Urothelium cell line (cell line): ENCODE results near the gene C3orf85.
"Not testable (repeated sequence)": the region's sequence is repeated elsewhere in the genome, so short reads cannot be mapped to it uniquely, and the experiment has no call there.

Experiments
- DNase-seq: peaks from one replicate; pipeline ENCODE4 v3.0.0; 2011; ENCODE audit warnings: low spot score, mixed read lengths
- FAIRE-seq: peaks from 2 replicates; lab custom pipeline; 2011; peaks lifted over from hg19 to GRCh38; lab: Jason Lieb, UNC

Gene C3orf85, protein sequence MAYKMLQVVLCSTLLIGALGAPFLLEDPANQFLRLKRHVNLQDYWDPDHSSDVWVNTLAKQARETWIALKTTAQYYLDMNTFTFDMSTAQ

DNA sequence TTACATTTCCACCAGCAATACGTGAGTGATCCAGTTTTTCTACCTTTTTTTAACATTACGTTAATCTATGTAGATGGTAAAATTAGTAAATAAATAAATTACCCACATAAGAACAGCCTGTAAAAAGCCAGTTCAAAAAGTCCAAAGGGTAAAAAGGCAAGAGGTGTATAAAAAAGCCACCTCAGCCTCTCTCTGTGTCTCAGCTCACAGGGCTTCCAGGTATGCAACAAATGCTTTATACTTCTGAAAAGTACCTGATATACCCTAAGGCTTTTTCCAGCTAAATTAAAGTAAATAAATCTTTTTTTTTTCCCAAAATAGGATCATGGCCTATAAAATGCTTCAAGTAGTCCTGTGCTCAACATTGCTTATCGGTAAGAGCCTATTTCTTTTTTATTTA lies at the start of gene C3orf85:
Gene C3orf85, plus strand, starts transcription at position 197 of the 400 bp plus-strand sequence. Its CDS starts 129 bp downstream, at position 326.
- FAIRE-seq (no peak), DNase-seq (no peak)

DNA sequence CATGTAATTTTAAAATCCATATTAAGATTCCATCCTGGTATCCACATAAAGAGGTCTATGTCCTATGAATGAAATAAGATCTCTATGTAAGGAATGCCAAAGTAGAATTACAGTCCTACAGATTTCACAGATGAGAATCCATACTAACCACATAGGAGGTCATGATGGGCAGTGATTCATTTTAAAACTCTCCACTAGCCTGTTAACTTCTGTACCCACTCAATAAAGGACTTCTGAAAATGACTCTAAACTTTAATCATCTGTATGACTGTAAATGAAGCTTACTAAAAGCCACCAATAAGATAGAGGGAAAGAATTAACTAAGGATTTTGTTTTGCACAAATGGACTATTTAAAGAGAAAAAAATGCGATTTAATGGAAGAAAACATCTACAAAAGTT lies 47.3 kb upstream of the C3orf85 start:
- no peak for DNase-seq
- FAIRE-seq = no peak

DNA sequence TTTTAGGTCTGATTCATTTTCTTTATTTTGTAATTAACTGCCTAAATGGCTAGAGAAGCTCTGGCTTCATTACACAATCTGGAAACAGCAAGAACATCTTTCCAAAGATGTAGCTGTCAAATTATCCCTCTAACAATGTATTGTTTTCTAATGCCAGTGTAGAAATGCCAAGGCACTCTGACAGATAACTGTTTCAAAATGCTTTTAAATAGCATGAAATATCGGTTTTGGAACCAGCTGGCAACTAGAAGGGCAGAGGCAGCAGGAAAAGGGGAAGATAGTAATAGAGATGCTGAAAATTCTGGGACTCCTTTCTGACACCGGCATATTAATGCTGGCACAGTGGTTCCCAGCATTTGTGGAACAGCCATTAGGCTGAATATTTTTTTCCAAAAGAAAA lies 44.7 kb upstream of the C3orf85 start:
- DNase-seq (no peak), FAIRE-seq (no peak)

DNA sequence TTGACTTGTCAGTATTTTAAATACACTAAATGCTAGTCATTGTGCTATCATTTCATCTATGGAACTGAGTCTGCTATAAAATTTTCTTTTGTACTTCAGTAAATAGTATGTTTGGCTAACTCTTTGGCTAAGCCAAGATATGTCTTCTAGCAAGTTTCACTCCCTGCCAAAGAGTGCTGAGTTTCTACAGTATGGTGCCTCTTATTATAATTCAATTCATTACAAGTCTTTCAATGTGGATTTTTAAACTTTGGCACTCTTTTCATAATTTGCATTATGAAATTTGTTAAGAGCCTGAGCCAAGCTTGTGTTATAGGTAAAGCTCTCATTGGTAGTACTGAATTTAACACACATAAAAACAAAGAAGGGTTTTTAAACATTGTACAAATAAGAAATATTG lies 43.0 kb upstream of the C3orf85 start:
- DNase-seq (no peak), FAIRE-seq (no peak)

DNA sequence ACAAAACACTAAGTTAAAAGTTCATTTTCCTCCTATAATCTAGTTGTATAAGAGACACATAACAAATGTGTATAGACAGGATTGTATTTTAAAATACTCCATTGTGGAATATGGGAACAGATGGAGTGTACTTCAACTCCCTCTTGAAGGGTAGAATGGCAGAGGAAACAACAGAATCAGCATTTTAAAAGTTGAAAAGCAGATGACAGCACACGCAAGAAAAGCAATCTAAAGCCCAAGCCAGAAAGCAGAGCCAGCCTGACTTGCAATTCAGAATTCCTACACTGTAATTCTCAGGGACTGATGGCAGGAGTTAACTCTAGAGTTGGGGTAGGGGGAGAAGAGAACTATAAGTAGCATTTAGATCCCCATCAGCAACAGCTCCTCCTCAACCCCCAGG lies 41.4 kb upstream of the C3orf85 start:
- DNase-seq = no peak
- FAIRE-seq = no peak

DNA sequence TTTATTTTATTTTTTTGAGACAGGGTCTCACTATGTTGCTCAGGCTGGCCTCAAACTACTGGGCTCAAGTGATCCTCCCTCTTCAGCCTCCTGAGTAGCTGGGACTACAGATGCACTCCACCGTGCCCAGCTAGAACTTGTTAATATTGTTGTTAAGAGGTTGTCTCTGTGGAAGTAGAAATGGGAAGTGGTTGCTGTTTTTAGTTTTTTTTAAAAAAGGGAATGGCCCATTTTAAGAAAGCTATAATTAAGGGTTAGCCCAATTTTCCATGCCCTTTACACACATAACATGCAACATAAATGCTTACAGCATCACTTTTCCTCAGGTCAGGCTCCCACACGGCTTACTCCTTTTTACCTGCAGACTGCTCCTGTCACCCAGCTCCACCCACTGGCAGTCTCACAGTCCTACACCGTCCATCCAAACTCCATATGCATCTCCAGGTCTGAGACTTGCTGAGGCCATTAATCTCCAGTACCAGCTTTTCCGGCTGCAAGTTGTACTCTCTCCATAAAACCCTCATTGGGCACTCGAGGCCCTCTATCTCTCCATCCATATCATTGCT lies 38.4 kb upstream of the C3orf85 start:
- DNase-seq (peak; percentile 40), FAIRE-seq (no peak)

DNA sequence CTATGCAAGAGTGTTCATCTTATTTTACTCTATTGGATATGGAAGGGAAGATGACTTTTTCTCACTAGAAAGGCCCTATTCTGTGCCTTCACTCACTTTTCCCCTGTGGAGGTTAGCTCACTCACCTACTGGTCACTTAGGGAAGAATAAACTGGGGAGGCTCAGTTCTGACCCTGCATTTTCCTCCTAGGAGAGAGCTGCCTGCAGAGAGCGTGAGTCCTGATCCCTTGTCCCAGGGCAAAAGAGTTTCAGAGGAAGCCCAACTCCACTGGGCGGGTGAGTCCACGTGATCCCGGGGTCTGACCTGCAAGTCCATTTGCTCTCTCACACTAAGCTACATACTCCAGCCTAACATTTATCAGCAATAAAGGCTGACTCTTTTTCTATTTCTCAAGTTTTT lies 26.9 kb upstream of the C3orf85 start:
- FAIRE-seq (no peak), DNase-seq (no peak)

DNA sequence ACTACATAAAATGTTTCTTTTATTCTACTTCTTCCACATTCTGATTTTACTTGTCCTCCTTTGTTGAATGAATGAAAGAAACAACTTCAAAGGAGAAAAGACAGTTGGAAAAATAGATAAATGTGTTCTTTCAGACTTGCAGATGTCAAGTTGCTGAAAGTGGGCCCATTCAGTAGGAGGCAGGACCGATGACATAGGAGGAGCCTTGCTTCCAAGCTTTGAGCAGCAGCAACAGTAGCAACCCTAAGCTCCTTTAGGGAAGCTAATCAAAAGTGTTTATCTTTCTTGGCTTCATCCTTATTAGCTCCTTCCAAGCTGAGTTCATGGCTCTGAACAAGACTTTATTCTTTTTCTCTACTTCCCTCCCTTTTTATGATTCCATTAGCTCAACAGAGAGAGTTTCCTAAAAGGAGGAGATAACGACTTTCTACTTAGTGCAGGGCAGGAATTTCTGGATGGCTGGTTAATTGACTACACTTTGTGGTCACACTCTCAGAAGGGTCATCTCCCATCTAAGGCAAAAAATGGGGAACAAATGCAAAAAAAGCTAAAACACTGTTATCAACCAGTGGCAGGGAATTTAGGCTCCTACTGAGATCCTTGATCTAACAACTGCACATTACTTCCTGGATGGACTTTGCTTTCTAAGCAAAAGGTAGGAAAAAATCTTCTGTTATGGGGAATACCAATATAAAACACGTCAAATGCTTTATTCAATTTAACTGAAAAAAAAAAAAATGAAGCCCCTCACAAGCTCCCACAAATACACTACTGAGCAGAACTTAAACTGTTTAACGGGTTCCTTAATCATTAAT lies 23.4 kb upstream of the C3orf85 start:
- FAIRE-seq (no peak), DNase-seq (no peak)

DNA sequence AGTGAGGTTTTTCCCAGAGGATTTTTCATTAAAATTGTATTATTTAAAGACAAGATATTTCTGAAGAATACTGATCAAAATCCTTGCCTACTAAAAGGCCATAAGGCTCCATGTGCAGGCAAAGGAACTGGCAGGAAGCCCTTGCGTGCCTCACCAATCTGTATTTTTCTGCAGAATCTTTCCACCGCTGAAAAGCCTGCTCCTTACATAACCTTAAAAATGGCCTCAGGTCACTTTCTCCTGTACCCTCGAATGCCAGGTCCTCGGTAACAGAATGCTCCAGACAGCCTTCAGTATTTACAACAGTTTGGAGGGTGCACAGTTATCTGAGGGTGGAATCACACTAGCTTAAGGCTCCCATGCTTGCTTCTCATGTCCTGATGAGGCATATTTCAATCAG lies 21.8 kb upstream of the C3orf85 start:
- FAIRE-seq = no peak
- no peak for DNase-seq

DNA sequence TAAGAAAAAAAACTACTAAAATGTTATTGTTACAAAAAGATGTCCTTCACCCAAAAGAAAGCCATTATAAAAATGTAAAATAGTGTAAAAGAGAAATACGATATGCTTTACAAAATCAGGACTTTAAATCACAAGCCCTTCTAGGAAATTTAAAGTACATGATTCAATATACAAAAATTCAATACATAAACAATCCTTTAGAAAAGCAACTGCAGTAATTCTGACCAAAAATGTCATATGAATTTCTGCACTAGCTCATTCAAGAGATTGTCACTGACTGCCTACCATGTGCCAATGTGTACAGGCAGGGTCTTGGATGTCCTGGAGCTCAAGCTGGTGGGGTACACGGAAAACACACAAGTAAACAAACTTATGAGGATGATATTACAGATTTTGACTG lies 21.1 kb upstream of the C3orf85 start:
- DNase-seq (no peak), FAIRE-seq (no peak)

DNA sequence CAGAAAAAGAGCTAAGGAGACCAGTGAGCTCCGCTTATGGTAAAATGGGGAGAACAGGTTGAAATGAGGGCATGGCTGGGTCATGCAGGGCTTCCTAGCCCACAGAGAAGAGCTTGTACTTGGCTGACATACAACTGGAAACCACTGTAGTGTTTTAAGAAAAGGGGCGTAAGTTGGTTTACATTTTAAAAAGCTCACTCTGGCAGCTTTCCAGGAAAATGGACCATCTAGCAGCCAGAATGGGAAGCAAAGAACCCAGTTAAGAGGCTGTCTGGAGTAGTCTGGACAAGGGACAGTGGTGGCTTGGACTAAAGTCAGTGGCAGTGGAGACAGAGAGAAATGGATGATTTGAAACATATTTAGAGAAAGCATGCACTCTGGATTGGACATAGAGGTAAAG lies 20.5 kb upstream of the C3orf85 start:
- DNase-seq (no peak), FAIRE-seq (no peak)

DNA sequence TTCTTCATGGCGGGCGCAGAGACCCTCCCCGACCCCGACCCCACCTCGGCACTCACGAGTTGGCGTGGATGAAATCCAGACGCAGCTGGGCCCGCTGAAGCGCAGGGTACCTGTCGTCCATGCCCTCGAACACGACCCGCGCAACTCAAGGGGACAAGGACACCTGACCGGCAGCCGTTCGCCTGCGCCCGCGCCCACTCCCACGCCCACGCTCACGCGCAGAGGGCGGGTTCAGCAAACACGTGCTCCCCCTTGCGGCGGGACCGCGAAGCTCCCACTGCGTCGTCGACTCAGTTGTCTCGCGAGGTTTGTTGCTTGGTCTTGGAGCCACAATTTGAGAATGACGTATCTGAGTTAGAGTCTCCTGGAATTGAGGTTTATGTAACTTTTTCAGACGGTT lies 18.6 kb upstream of the C3orf85 start, which contains the start of gene MORC1:
Gene MORC1, minus strand, starts transcription at position 196 of the 400 bp plus-strand sequence. Its CDS starts 75 bp downstream, at position 121.
- FAIRE-seq = no peak
- no peak for DNase-seq

DNA sequence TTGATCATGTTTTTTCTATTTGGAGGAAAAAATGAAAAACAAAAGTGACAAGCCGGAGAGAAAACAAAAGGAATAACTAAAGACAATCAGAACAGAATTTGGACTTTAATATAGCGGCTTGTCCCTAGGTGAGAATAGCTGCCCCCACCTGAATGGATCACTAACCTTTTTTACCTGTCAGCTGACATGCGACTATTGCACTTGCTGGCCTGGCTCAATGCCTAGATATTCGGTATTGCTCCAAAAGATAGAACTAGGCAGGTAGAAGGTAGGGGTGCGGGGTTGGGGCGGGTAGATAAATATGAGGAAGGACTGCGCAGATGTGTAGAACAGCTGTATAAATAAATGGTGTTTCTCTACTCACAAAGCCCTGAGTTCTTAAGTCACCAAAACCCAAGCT lies 17.9 kb upstream of the C3orf85 start:
- DNase-seq = no peak
- no peak for FAIRE-seq

DNA sequence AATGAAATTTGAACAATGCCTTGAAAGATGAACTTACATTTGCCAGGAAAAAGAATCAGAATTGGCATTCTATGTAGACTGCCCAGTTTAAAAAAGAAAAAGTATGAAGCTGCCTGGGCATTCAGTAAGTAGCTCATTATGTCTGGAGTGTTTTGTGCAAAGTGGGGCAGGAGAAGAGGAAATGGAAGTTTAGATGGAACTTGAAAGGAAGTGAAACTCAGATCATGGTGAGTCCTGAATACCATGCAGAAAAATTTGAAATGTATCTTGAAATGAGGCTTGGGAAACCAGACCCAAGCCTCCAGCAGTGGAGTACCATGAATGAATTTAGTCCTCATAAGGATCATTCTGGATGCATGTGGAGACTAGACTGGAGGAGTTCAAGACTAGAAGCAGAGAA lies 13.8 kb upstream of the C3orf85 start:
- FAIRE-seq = no peak
- no peak for DNase-seq

DNA sequence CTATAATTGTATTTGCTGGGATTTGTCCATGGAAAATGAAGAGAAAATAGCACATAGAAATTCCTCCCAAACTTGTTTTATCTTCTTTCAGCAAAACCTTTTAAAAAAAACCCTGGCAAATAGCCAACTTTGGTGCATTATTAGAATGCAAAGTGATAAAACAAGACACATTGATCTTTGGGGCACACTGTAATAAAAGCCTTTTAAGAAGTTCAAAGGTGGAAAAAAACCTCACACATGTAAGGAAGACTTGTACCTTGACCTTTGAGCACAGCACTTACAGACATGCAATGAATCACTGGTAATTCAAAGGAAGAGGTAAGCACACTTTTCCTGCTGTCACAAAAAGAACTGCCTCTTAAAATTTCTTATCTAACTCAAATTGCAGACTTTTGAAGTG lies 10.6 kb upstream of the C3orf85 start:
- FAIRE-seq (no peak), DNase-seq (no peak)

DNA sequence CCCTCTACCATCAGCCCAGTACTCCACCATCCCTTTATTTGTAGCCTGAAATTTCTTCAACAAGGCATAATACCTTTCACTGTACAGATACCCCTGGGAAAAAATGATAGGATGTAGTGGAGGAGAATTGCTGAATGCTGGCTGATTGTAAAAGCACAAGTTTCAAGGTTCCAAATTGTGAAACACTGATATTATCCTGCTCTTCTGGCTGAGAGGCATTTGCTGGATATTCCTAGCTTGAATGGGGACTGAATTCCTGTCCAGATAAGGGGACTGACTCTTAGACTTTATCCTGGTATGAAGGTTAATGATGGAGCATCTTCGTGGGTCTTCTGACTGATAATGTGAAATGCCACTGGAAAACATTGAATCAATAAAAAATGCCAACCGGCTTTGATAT lies 9.0 kb upstream of the C3orf85 start:
- FAIRE-seq = peak; percentile 55
- DNase-seq = no peak

DNA sequence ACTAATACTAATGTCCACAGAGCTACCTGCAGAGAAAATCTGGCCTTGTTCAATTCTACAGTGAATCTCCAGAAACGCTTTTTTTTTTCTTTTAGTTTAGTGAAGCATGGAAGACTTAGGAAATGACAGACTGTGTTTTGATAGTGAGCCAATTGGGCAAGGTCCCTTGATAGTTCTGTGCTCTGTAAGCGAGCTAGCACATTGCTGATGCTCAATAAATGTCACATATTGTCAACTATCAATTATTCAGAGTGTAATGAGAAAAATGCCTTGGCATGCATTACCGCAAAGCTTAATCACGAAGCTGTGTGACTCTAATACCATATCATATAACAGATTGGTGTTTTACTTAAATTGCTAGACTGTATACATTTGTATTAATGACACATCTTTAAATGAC lies 5.2 kb upstream of the C3orf85 start:
- no peak for FAIRE-seq
- DNase-seq = no peak

DNA sequence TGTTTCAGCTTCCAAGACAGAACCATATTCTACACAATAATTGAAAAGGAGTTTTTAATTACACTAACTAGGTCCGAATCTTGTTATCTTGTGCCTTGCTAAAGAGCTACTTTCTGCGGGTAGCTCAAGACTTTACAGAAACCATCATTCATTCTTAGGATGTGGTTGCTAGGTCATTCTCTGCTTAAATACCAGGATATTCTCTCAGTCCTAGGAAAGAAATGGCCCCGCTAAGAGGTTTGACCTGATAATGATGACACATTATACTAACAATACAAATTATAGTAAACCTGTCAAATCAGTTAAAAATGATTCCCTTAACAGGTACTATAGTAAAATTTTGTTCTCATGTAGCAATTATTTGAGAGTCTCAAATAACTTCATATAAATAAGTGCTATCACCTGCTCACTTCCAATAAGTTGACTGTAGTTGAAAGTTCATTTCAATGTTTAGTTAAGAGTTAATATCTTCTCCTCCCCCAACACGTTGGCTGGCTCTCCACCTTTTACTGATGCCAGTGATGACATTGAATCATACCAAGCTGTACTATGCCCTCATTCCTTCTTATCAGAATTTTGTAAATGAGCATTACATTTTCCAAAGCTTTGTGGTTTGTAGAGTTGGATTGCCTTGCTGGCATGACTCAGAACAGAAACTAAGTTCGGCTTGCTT lies 3.6 kb upstream of the C3orf85 start:
- FAIRE-seq = no peak
- DNase-seq = peak; percentile 39

DNA sequence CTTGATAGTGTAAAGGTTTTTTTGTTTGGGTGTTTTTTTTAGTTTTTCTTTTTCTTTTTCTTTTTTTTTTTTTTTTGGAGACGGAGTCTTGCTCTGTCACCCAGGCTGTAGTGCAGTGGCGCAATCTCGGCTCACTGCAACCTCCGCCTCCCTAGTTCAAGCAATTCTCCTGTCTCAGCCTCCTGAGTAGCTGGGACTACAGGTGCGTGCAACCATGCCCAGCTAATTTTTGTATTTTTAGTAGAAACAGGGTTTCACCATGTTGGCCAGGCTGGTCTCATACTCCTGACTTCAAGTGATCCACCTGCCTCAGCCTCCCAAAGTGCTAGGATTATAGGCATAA lies 3.1 kb upstream of the C3orf85 start:
- not testable (repeated sequence) for FAIRE-seq, DNase-seq

DNA sequence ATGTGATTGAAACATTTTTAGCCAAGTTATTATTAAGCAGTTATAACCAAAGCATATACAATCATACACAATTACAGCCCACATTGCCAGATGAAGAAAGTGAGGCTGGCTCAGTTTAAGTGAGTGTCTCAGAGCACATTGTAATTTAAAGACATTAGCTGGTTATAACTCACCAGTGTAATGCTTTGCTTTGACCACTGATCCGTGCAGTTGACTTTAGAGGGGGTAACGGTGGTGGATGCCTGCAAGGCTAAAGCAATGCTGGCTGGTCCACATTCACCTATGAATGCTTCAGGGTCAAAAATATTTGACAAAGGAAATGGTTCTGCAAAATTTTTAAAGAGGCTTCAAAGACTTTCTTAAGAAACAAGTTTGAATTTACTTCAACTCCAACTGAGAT lies 1.2 kb downstream of the C3orf85 start:
- no peak for DNase-seq
- FAIRE-seq = no peak

DNA sequence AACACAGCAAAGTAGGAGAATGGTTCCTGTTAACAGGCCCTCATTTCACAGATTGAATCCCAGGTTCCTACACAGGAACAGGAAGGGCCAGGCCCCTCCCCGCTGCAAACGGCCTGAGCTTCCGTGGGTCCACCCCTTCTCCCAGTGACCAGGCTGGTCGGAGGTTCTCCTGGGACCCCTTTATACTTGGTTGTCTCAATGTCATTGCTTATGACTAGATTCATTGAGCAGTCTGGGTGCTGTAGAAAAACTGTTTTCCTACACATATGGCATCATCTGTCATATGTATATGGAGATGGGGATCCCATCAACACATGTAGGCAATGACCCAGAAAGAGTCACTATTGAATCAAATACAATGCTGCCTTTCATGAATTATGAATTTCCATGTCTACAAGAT lies 3.8 kb downstream of the C3orf85 start:
- FAIRE-seq = no peak
- DNase-seq = no peak

DNA sequence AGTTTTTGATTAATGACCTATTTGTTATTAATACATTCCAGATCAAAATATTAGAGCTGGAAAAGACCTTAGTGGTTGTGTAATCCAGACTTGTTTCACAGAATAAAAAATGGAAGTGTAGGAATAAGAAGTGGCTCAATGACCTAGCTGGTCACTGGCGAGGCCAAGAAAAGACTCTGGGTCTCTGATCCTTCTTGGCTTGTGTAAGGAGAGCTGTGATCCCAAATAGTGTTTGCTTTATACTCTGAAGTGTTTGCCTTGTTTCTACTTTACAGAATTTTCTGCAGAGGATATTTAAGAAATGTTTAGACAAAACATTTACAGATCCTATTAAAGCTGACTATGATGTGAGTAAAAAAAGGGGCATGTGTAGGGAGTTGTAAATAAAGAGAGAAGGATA lies 7.1 kb downstream of the C3orf85 start:
- no peak for DNase-seq
- no peak for FAIRE-seq
